H9 (cell line): ENCODE measurements around the gene SRGAP2C. TPM values are rescaled to one million over a fixed set of nuclear protein-coding genes. Genes with fewer than 3 reads are reported as not detected.
"Not testable (repeated sequence)": the region's sequence is repeated elsewhere in the genome, so short reads cannot be mapped to it uniquely, and the experiment has no call there.

Experiments used
- DNase-seq: peaks from one replicate; pipeline ENCODE4 v3.0.0-alpha.2; 2017
- H2AFZ ChIP-seq: one replicate; pipeline ENCODE4 v1.6.1; 2013; ENCODE audit warnings: mild to moderate bottlenecking, low read length, control low read depth, moderate library complexity
- H2AK5ac ChIP-seq: 2 replicates; pipeline ENCODE4 v1.6.1; 2013; ENCODE audit warnings: low read length, control low read depth, mixed read lengths; ENCODE audit not compliant: insufficient read length
- H2BK120ac ChIP-seq: one replicate; pipeline ENCODE4 v1.6.1; 2013; ENCODE audit warnings: low read depth, mild to moderate bottlenecking, low read length, control low read depth, inconsistent platforms; ENCODE audit not compliant: poor library complexity, severe bottlenecking
- H2BK12ac ChIP-seq: 2 replicates; pipeline ENCODE4 v1.6.1; 2013; ENCODE audit warnings: low read length, control low read depth, mixed read lengths, low read depth; ENCODE audit not compliant: insufficient read length
- H2BK15ac ChIP-seq: 2 replicates; pipeline ENCODE4 v1.6.1; 2013; ENCODE audit warnings: low read depth, low read length, control low read depth
- H2BK20ac ChIP-seq: one replicate; pipeline ENCODE4 v1.6.1; 2013; ENCODE audit warnings: low read depth, mild to moderate bottlenecking, low read length, control low read depth, inconsistent platforms; ENCODE audit not compliant: poor library complexity, severe bottlenecking
- H2BK5ac ChIP-seq: 2 replicates; pipeline ENCODE4 v1.6.1; 2013; ENCODE audit warnings: low read length, control low read depth, mixed read lengths; ENCODE audit not compliant: insufficient read length
- H3K14ac ChIP-seq: 2 replicates; pipeline ENCODE4 v1.6.1; 2013; ENCODE audit warnings: low read length, control low read depth; ENCODE audit not compliant: insufficient read depth
- H3K18ac ChIP-seq: 2 replicates; pipeline ENCODE4 v1.6.1; 2013; ENCODE audit warnings: low read depth, mild to moderate bottlenecking, mixed read lengths, low read length, control low read depth; ENCODE audit not compliant: insufficient read length
- H3K23ac ChIP-seq: 2 replicates; pipeline ENCODE4 v1.6.1; 2013; ENCODE audit warnings: low read length, control low read depth, mixed read lengths, low read depth; ENCODE audit not compliant: insufficient read length
- H3K23me2 ChIP-seq: 2 replicates; pipeline ENCODE4 v1.6.1; 2013; ENCODE audit warnings: low read depth, mild to moderate bottlenecking, mixed read lengths, low read length, control low read depth; ENCODE audit not compliant: insufficient read length, poor library complexity, severe bottlenecking
- H3K27ac ChIP-seq: 2 replicates; pipeline ENCODE4 v1.5.1; 2013; ENCODE audit warnings: low read length, control low read depth, mixed read lengths, low read depth; ENCODE audit not compliant: insufficient read length
- H3K27me3 ChIP-seq: 2 replicates; pipeline ENCODE4 v1.6.1; 2013; ENCODE audit warnings: low read length, control low read depth, inconsistent platforms; ENCODE audit not compliant: insufficient read depth
- H3K4ac ChIP-seq: 2 replicates; pipeline ENCODE4 v1.6.1; 2013; ENCODE audit warnings: low read depth, mild to moderate bottlenecking, control low read depth, inconsistent platforms, low read length, moderate library complexity
- H3K4me1 ChIP-seq: 2 replicates; pipeline ENCODE4 v1.6.1; 2013; ENCODE audit warnings: low read length, control low read depth, inconsistent platforms; ENCODE audit not compliant: insufficient read depth
- H3K4me2 ChIP-seq: 2 replicates; pipeline ENCODE4 v1.6.1; 2013; ENCODE audit warnings: low read length, control low read depth, mixed read lengths; ENCODE audit not compliant: insufficient read length, insufficient read depth
- H3K56ac ChIP-seq: 2 replicates; pipeline ENCODE4 v1.6.1; 2013; ENCODE audit warnings: low read depth, mild to moderate bottlenecking, mixed read lengths, low read length, control low read depth; ENCODE audit not compliant: insufficient read length
- H3K79me1 ChIP-seq: 2 replicates; pipeline ENCODE4 v1.6.1; 2013; ENCODE audit warnings: low read depth, mild to moderate bottlenecking, moderate library complexity, low read length, control low read depth, inconsistent platforms; ENCODE audit not compliant: insufficient read depth, poor library complexity, severe bottlenecking
- H3K79me2 ChIP-seq: 2 replicates; pipeline ENCODE4 v1.6.1; 2013; ENCODE audit warnings: low read length, control low read depth, inconsistent platforms; ENCODE audit not compliant: insufficient read depth
- H3K9ac ChIP-seq: 2 replicates; pipeline ENCODE4 v1.6.1; 2013; ENCODE audit warnings: low read length, control low read depth, mixed read lengths; ENCODE audit not compliant: insufficient read length; ENCODE audit errors: extremely low read depth
- H3K9me3 ChIP-seq: one replicate; pipeline ENCODE4 v1.6.1; 2013; ENCODE audit warnings: low read depth, low read length, inconsistent platforms; ENCODE audit not compliant: control insufficient read depth
- H3T11ph ChIP-seq: one replicate; pipeline ENCODE4 v1.6.1; 2013; ENCODE audit warnings: mild to moderate bottlenecking, low read length, control low read depth, inconsistent platforms
- H4K20me1 ChIP-seq: one replicate; pipeline ENCODE4 v1.6.1; 2013; ENCODE audit not compliant: control insufficient read depth, insufficient read length, insufficient read depth
- H4K5ac ChIP-seq: 2 replicates; pipeline ENCODE4 v1.6.1; 2013; ENCODE audit warnings: low read depth, mild to moderate bottlenecking, mixed read lengths, low read length, control low read depth; ENCODE audit not compliant: insufficient read length
- H4K8ac ChIP-seq: replicated peaks from 2 replicates; pipeline ENCODE4 v1.6.1; 2013; ENCODE audit warnings: low read length, control low read depth, mixed read lengths, low read depth; ENCODE audit not compliant: insufficient read length
- H4K91ac ChIP-seq: 2 replicates; pipeline ENCODE4 v1.6.1; 2013; ENCODE audit warnings: low read depth, mild to moderate bottlenecking, moderate library complexity, mixed read lengths, low read length, control low read depth; ENCODE audit not compliant: insufficient read length
- H3K27ac Mint-ChIP-seq, 3 experiments: 2 replicates in 2 of 3; 3 replicates in 1 of 3; pipeline ENCODE4 v1.8.0; 2020 to 2021; ENCODE audit warnings: mixed read lengths in 3 of 3, mild to moderate bottlenecking in 1 of 3, moderate library complexity in 1 of 3
- H3K27me3 Mint-ChIP-seq: 2 replicates; pipeline ENCODE4 v1.8.0; 2021; ENCODE audit warnings: low read depth, mild to moderate bottlenecking, moderate library complexity, mixed read lengths
- H3K36me3 Mint-ChIP-seq, 3 experiments: 2 replicates in 2 of 3; 3 replicates in 1 of 3; pipeline ENCODE4 v1.8.0; 2020 to 2021; ENCODE audit warnings: low read depth in 3 of 3, mixed read lengths in 3 of 3; ENCODE audit not compliant: insufficient read depth in 1 of 3
- H3K4me1 Mint-ChIP-seq, 2 experiments: 2 replicates each; pipeline ENCODE4 v1.8.0; 2020; ENCODE audit warnings: mixed read lengths in 2 of 2
- H3K4me3 Mint-ChIP-seq, 2 experiments: 2 replicates in 1 of 2; 3 replicates in 1 of 2; pipeline ENCODE4 v1.8.0; 2020 to 2021; ENCODE audit warnings: mild to moderate bottlenecking in 2 of 2, mixed read lengths in 2 of 2, moderate library complexity in 1 of 2
- H3K9me3 Mint-ChIP-seq, 2 experiments: 2 replicates in 1 of 2; 3 replicates in 1 of 2; pipeline ENCODE4 v1.8.0; 2020; ENCODE audit warnings: mild to moderate bottlenecking in 2 of 2, mixed read lengths in 2 of 2, moderate library complexity in 1 of 2
- WGBS: extraction: QIAGEN DNeasy Blood & Tissue Kit; methylation state at CpG from one replicate; pipeline ENCODE4 v1.1.7; 2013; ENCODE audit warnings: missing lambda C conversion rate, low lambda C conversion rate, mixed read lengths; ENCODE audit not compliant: insufficient read length; ENCODE audit errors: extremely low coverage; 5-methylcytosine and 5-hydroxymethylcytosine counted together
- total RNA-seq: library from RNA; stranded (reverse); gene quantifications from 2 replicates; pipeline ENCODE4 v1.2.1, GENCODE V29; 2021

Gene SRGAP2C
- total RNA-seq, 1 experiment from 2014 or later = 16.5 TPM

DNA sequence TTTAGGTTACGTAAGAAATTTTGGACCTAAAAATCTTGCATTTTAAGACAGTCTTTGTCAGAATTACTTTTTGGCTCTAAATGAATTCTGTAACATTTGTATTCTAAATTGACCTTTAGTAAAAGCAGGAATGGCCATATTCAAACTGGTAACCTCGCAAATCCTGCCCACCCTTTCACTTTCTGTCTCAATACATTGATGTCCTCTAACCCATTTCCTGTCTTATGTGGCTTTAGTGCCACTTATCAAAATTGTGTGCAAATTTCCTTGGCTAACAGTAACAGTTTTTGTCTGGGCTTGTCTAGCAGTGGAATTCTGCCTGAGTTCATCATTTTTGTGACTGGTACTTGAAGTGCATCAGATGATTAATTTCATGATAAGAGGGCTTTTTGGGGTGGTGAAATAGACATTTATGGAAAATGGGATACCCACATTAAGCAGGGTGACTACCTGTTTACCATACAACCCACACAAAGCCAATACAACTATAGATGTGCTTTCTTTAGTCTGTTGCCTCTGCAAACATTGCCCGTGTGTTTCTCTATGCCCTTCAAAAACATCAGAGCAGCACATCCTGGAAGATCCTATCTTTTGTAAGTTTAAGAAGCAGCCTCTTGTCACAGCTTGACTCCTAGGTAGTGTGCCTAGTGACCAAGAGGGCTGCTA lies 205.3 kb downstream of the SRGAP2C start:
- H4K8ac ChIP-seq, H2BK15ac ChIP-seq, H2AK5ac ChIP-seq, H3K14ac ChIP-seq, H3K9me3 ChIP-seq, H3K23ac ChIP-seq, H3K27ac Mint-ChIP-seq, H2BK120ac ChIP-seq, H2BK12ac ChIP-seq, H3K27ac ChIP-seq, H3K4ac ChIP-seq, H3K56ac ChIP-seq, H2BK5ac ChIP-seq, H3K18ac ChIP-seq, H3K9ac ChIP-seq, DNase-seq, H4K91ac ChIP-seq, H3K27me3 ChIP-seq, H3K79me2 ChIP-seq, H3K79me1 ChIP-seq, H3K4me3 Mint-ChIP-seq, H3K4me1 ChIP-seq, H2BK20ac ChIP-seq, H3K36me3 Mint-ChIP-seq, H3K4me2 ChIP-seq, H3K27me3 Mint-ChIP-seq, H2AFZ ChIP-seq, H3T11ph ChIP-seq, H4K5ac ChIP-seq, H3K4me1 Mint-ChIP-seq, H3K9me3 Mint-ChIP-seq, H4K20me1 ChIP-seq, H3K23me2 ChIP-seq: not testable (repeated sequence)
- WGBS = no CpG with 5 or more reads among the region's 3 CpGs

DNA sequence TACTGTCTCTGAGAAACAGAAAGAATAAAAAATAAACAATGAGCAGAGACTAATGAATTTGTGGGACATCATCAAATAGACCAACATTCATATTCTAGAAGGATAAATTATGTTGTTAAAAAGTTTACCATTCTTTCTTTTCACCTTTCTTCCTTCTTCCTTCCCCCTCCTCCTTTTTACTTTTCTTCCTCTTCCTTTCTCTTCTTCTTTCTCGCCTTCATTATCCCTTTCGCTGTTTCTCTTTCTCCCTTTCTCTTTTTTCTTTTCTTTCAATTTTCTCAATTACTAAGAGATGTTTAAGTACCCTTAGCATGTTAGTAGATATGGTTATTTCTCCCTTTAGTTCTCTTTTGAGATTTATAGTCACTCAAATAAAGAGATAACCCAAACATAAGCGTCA lies 207.4 kb downstream of the SRGAP2C start:
- not testable (repeated sequence) for H2BK5ac ChIP-seq, H3K27ac ChIP-seq, H2AFZ ChIP-seq, H2BK12ac ChIP-seq, H4K20me1 ChIP-seq, H2AK5ac ChIP-seq, H3K79me2 ChIP-seq, H3K4me1 ChIP-seq, H4K91ac ChIP-seq, H3K56ac ChIP-seq, H4K8ac ChIP-seq, H2BK20ac ChIP-seq, H3K9me3 ChIP-seq, H3K18ac ChIP-seq, H3K23ac ChIP-seq, H3K4me2 ChIP-seq, H3K27me3 ChIP-seq, H4K5ac ChIP-seq, H3K23me2 ChIP-seq, DNase-seq, H3K36me3 Mint-ChIP-seq, H3T11ph ChIP-seq, H2BK15ac ChIP-seq, H3K9ac ChIP-seq, H2BK120ac ChIP-seq, H3K4me1 Mint-ChIP-seq, H3K4me3 Mint-ChIP-seq, H3K14ac ChIP-seq, H3K79me1 ChIP-seq, H3K27ac Mint-ChIP-seq, H3K9me3 Mint-ChIP-seq, H3K4ac ChIP-seq
- 100% methylated on average over 2 of the region's 3 CpGs for WGBS
- H3K27me3 Mint-ChIP-seq = peaks cover 15% of the 10 kb centered on the region
